ENCODE measurements around the gene VOPP1.

- no peak for TF ChIP-seq CTCF (IDR thresholded peaks at IDR 0.05 in 8 of 11, conservative IDR thresholded peaks at IDR 0.05 in 3 of 11)
- no peak for TF ChIP-seq POLR2AphosphoS5 (IDR thresholded peaks at IDR 0.05)
Observed at GRCh38 chr7:55533729-55534080, 38.6 kb downstream of the VOPP1 start.

Data from spleen (tissue), 7 donors.